DMS53 treated with DMSO at 0.1 percent for 48 hours (cell line): ENCODE results near the gene NUTM2A.
"Not testable (repeated sequence)": the region's sequence is repeated elsewhere in the genome, so short reads cannot be mapped to it uniquely, and the experiment has no call there.

Experiments
- DNase-seq: peaks from one replicate; lab custom pipeline; 2025; ENCODE audit not compliant: unreplicated experiment; lab: John Stamatoyannopoulos, UW

Gene NUTM2A, protein sequence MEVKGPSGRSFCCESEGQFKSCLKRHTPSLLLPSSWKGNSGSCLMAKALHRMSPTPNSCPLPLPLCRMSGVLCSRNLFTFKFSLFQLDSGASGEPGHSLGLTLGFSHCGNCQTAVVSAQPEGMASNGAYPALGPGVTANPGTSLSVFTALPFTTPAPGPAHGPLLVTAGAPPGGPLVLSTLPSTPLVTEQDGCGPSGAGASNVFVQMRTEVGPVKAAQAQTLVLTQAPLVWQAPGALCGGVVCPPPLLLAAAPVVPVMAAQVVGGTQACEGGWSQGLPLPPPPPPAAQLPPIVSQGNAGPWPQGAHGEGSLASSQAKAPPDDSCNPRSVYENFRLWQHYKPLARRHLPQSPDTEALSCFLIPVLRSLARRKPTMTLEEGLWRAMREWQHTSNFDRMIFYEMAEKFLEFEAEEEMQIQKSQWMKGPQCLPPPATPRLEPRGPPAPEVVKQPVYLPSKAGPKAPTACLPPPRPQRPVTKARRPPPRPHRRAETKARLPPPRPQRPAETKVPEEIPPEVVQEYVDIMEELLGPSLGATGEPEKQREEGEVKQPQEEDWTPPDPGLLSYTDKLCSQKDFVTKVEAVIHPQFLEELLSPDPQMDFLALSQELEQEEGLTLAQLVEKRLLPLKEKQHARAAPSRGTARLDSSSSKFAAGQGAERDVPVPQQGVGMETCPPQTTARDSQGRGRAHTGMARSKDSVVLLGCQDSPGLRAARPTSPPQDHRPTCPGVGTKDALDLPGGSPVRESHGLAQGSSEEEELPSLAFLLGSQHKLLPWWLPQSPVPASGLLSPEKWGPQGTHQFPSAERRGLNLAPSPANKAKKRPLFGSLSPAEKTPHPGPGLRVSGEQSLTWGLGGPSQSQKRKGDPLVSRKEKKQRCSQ

DNA sequence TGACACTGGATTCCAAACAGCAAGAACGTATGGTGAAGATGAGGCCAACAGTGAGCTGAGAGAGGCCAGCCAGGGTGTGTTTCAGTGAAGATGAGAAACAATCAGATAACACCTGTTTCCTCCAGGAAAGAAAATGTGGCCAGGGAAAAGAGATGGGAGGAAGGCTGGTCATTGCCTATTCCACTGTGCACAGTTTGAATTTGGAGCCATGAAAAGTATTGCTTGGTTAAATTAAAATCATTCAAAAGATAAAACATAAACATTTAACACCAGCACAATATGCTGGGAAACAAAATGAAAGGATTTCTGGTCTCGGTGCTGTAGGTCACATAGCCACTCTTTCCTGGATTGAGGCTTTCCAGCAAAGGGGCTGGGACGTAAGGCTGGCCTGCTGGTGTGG lies at the start of gene NUTM2A:
Gene NUTM2A (plus strand): TSS at position 301 of the 400 bp plus-strand sequence. CDS start 383 bp downstream, outside the sequence.
- DNase-seq: not testable (repeated sequence)

- not testable (repeated sequence) for DNase-seq
Measured at GRCh38 chr10:87177587-87177986, 47.7 kb upstream of the NUTM2A start.

DNA sequence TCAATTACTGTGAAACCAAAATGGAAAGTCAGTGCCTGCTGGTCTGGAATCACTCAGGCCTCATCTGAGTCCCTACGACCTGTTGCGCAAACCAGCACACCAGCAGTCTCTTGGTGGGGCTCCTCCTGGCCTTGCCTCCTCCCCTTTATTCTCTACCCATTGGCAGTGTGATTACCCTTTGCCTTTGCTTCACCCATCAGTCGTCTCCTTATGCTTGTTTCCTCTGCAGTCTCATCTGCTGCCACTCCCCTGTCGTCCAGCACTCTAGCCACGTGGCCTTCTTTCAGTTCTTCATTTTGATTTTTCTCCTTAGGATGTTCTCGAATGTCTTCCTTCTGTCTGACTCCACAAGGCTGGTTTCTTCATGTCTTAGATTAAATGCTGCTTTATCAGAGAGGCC lies 40.8 kb upstream of the NUTM2A start:
- not testable (repeated sequence) for DNase-seq

DNA sequence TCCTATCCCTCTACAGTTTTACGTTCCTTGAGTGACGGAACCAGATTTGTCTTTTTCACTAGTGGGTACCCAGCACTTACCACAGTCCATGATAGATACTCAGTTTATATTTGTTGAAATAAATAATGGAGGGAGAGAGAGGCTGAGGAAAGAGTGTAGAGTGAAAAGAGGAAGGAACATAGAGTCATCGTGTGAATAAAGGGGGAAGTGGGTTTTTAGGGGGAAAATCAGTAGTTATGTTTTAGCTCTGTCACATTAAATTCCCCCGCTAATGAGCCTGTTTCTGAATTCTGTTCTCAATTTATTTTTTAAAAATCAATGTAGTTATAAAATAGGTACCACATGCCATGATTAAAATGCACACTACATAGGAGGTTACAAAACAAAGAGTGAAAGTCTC lies 39.2 kb upstream of the NUTM2A start:
- DNase-seq: not testable (repeated sequence)

DNA sequence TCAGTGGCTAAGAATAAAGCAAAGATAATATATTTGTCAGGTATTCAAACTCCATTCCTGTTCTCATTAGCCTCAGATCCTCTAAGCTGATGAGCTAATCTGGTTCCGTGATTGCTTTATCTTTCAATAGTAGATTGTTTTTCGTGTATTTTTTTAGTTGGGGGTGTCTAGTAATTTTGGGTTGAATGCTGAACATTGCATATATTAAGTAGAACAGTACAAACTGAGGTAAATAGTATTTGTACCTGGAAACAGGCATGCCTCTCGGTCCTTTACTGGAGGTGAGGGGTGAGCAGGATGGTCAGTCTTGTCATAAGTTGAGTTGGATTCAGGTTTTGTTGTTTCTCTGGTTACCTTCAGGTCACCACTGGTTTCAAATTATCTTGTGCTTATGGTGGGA lies 37.7 kb upstream of the NUTM2A start:
- not testable (repeated sequence) for DNase-seq

- DNase-seq: peak; percentile 3
Measured at GRCh38 chr10:87191841-87192240, 33.4 kb upstream of the NUTM2A start.

- peak; percentile 75 for DNase-seq
Measured at GRCh38 chr10:87200924-87201323, 24.3 kb upstream of the NUTM2A start.

GRCh38 chr10:87204801-87205200 lies 20.4 kb upstream of the NUTM2A start:
- not testable (repeated sequence) for DNase-seq

DNA sequence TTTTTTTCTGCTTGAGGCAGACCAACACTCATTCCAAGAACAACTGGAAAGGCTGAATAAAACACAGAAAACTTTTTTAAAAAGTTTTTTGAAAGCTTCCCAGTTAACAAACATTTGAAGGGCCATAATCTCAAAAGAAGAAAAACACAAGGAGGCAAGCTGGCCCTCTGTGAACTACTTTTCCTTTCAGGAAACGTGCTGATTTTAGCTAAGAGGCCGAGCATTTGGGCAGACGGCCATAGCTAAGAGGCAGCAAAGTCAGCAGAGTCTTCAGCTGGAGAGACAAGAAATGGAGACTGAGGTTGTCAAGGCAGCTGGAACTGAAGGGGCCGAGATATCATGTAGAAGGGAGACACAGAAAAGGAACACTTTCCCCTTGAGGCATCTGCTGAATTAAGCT lies 18.3 kb upstream of the NUTM2A start:
- DNase-seq: not testable (repeated sequence)

DNA sequence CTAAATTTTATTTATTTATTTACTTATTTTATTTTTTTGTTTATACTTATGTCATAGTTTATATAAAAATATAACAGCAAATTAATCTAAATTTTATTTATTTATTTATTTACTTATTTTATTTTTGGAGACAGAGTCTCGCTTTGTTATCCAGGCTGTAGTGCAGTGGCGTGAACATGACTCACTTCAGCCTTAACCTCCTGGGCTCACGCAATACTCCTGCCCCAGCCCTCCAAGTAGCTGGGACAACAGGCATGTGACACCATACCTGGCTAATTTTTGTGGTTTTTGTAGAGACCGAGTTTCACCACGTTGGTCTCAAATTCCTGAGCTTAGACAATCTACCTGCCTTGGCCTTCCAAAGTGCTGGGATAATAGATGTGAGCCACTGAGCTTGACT lies 14.9 kb upstream of the NUTM2A start:
- not testable (repeated sequence) for DNase-seq

- not testable (repeated sequence) for DNase-seq
Measured at GRCh38 chr10:87211848-87212247, 13.4 kb upstream of the NUTM2A start.

DNA sequence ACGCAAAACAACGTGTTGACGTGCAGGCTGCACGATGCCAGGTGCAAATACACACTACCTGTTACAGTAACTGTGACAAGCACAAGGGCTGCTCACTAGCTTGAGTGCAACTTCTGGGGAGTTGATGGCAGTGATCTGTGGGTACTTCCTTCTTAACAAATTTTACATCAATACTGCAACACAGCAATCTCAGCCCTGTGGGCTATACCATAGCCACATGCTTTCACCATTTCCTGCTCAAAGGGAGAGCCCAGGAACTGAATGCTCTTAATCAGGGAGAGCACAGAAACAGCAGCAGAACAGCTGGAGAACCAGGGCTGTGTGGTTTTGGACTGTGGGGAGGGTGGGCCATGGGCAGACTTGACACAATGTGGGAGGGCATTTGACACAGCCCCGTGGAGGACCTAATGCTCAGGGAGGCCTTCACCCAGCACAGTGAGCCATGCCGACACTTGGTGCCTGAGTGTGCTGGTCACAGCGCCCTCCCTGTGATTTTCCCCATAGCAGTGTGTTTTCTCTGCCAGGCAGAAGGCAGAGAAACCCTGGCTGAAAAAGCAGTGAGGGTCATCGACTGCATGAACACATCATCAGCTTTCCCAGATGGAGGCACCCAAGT lies 12.0 kb upstream of the NUTM2A start:
- DNase-seq: not testable (repeated sequence)

GRCh38 chr10:87213806-87214205 lies 11.4 kb upstream of the NUTM2A start:
- not testable (repeated sequence) for DNase-seq

GRCh38 chr10:87216120-87216519 lies 9.1 kb upstream of the NUTM2A start:
- DNase-seq: not testable (repeated sequence)

DNA sequence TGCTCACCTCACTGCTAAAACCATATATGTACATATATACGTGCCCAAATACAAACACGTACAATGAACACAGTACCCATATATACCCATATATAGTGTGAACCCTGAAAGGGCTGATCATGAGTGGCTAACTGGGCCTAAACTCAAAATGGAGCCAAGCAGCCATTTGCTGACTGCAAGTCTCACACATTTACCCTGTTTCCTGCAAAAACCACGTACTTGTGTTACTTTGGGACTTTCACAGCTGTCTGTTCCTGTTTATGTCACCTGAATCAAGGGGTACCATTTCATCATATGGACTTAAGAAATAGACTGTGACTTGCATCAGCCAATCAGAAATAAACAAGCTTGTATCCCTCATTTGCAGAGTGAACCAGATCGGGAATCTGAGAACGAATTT lies 5.9 kb upstream of the NUTM2A start:
- not testable (repeated sequence) for DNase-seq

GRCh38 chr10:87222789-87223188 lies 2.5 kb upstream of the NUTM2A start:
- not testable (repeated sequence) for DNase-seq

DNA sequence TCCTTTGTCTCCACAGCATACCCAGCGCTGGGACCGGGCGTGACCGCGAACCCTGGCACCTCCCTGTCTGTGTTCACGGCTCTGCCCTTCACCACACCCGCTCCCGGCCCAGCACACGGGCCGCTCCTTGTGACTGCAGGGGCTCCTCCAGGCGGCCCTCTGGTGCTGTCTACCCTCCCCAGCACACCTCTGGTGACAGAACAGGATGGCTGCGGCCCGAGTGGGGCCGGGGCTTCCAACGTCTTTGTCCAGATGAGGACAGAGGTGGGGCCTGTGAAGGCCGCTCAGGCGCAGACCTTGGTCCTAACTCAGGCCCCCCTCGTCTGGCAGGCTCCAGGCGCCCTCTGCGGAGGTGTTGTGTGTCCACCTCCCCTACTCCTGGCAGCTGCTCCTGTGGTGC lies 3.0 kb downstream of the NUTM2A start:
- not testable (repeated sequence) for DNase-seq

- not testable (repeated sequence) for DNase-seq
Measured at GRCh38 chr10:87229211-87229610, 4.0 kb downstream of the NUTM2A start.

- not testable (repeated sequence) for DNase-seq
Measured at GRCh38 chr10:87234854-87235253, 9.6 kb downstream of the NUTM2A start.

GRCh38 chr10:87237244-87237643 lies 12.0 kb downstream of the NUTM2A start:
- DNase-seq: not testable (repeated sequence)

DNA sequence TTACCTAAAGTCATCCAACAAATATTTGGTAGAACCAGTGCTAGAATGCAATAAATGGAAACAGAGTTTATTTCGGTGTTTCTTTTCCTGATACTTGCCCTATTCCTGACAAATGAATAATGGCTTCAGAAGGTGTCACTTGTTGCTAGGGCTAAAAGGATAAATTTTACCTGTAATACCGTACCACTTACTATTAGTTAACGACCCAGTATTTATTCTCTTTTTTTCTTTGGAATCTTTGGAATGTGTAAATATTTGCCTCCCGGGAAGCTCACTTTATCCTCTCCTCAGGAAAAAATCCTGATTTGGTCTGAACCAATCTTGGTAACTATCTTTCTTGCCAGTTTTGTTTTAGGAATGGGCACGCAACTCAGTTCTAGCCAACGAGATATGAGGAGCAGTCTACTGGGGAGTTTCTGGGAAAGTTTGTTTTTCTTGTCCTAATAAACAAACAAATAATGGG lies 14.1 kb downstream of the NUTM2A start:
- DNase-seq: not testable (repeated sequence)
